Thoracic aorta (tissue), 2 donors: ENCODE data around the gene C1QTNF2. TPM values are rescaled to one million over a fixed set of nuclear protein-coding genes. Genes with fewer than 3 reads are reported as not detected.

Experiments used
- ATAC-seq: fragments of 150-250 bp; one replicate; pipeline ENCODE4 v1.8.0; 2017; ENCODE audit warnings: low read depth; ENCODE audit not compliant: insufficient number of reproducible peaks, low FRiP score
- DNase-seq: peaks from one replicate; pipeline ENCODE4 v3.0.0-alpha.2; 2020; ENCODE audit warnings: low spot score
- H3K27ac ChIP-seq, 2 donors: fragments of 200-600 bp; sonication (generic); 1 replicate in 1 of 2; 2 replicates in 1 of 2; pipeline ENCODE4 v1.5.1; 2016; ENCODE audit warnings: mild to moderate bottlenecking in 2 of 2, moderate library complexity in 2 of 2
- H3K27me3 ChIP-seq: fragments of 200-600 bp; sonication (generic); replicated peaks from 2 replicates; pipeline ENCODE4 v1.6.0; 2016; ENCODE audit warnings: mild to moderate bottlenecking; ENCODE audit not compliant: insufficient read depth
- H3K36me3 ChIP-seq: fragments of 200-600 bp; sonication (generic); one replicate; pipeline ENCODE4 v1.5.1; 2016
- H3K4me1 ChIP-seq, 2 donors: fragments of 200-600 bp; sonication (generic); 1 replicate in 1 of 2; 2 replicates in 1 of 2; pipeline versions ENCODE4 v1.5.1 to v1.6.0; 2016; ENCODE audit warnings: low read depth in 2 of 2, mild to moderate bottlenecking in 1 of 2; ENCODE audit not compliant: control insufficient read depth in 1 of 2
- H3K4me3 ChIP-seq: fragments of 200-600 bp; sonication (generic); 2 replicates; pipeline ENCODE4 v1.5.1; 2016; ENCODE audit warnings: mild to moderate bottlenecking
- H3K9me3 ChIP-seq: fragments of 200-600 bp; sonication (generic); 2 replicates; pipeline ENCODE4 v1.5.1; 2016
- total RNA-seq, 2 donors: library from RNA; depleted of rRNA; stranded (reverse); fragments of >200 nt; gene quantifications; one replicate each; pipeline versions ENCODE4 v1.1.0 to v1.2.3, GENCODE V29; 2016
- TF ChIP-seq, protein P1 (sequence below): fragments of 200-600 bp; sonication (generic); IDR thresholded peaks from one replicate; pipeline ENCODE4 v1.5.1; 2019; ENCODE audit warnings: antibody characterized with exemption

Gene C1QTNF2
- total RNA-seq, 2 donors from 2014 or later = 8.3 to 13.8 TPM

DNA sequence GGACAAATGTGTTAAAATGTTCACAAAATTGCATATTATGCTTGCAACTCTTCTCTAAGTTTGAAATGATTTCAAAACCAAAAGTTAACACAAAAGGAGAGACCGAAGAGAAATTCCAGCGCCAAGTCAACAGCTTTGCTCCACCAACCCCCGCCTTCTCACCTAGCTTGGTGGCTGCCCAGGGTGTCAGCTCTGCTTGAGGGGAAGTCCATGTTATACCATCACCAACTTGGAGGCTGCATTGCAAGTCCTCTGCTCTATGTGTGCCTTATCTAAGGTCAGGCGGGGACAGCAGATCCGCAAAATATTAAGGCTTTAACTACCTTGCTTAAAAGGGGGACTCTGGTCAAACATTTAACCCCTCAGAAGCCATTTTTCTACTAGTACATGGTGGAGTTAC, 72.7 kb downstream of the C1QTNF2 start:
- Histone ChIP-seq H3K36me3 (no peaks in the 10 kb centered on the region), H3K4me3 (no peak overlapping the region), H3K9me3 (no peaks in the 10 kb centered on the region), H3K27ac (no peak overlapping the region), H3K27me3 (no peaks in the 10 kb centered on the region), H3K4me1 (no peaks in the 10 kb centered on the region)
- TF ChIP-seq, protein P1, sequence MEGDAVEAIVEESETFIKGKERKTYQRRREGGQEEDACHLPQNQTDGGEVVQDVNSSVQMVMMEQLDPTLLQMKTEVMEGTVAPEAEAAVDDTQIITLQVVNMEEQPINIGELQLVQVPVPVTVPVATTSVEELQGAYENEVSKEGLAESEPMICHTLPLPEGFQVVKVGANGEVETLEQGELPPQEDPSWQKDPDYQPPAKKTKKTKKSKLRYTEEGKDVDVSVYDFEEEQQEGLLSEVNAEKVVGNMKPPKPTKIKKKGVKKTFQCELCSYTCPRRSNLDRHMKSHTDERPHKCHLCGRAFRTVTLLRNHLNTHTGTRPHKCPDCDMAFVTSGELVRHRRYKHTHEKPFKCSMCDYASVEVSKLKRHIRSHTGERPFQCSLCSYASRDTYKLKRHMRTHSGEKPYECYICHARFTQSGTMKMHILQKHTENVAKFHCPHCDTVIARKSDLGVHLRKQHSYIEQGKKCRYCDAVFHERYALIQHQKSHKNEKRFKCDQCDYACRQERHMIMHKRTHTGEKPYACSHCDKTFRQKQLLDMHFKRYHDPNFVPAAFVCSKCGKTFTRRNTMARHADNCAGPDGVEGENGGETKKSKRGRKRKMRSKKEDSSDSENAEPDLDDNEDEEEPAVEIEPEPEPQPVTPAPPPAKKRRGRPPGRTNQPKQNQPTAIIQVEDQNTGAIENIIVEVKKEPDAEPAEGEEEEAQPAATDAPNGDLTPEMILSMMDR = no peak
- DNase-seq (no peak), ATAC-seq (no peak)

Other genes with a start within 250 kb of the C1QTNF2 start
- gene FABP6, start 141.1 kb downstream of the C1QTNF2 start, total RNA-seq = not detected
- 1 to 10 TPM in 1 of 2 donors, under 1 TPM in 1; 0.54 to 3.0 TPM for gene CCNJL, start 58.1 kb downstream of the C1QTNF2 start, total RNA-seq
- 1 to 10 TPM; 2.7 to 6.0 TPM for gene FAM200C, start 29.4 kb upstream of the C1QTNF2 start, total RNA-seq
- 10 to 100 TPM; 62.8 to 63.5 TPM for gene SLU7, start 48.5 kb upstream of the C1QTNF2 start, total RNA-seq
- gene PTTG1, start 51.2 kb upstream of the C1QTNF2 start, total RNA-seq = 1 to 10 TPM in 1 of 2 donors, not detected in 1; 2.2 TPM